Pancreas (tissue), 10 donors: ENCODE results near the gene SBF2. TPM values are rescaled to one million over a fixed set of nuclear protein-coding genes. Genes with fewer than 3 reads are reported as not detected.

Experiments used
- ATAC-seq, 4 donors: fragments of 200-7000 bp; cut with Tn5 transposase; one replicate each; pipeline versions ENCODE4 v1.8.0 to v1.9.1; 2020; ENCODE audit warnings: mild to moderate bottlenecking in 4 of 4, moderate library complexity in 4 of 4
- DNase-seq, 6 donors: peaks; one replicate each; pipeline ENCODE4 v3.0.0-alpha.2; 2020
- FAIRE-seq: peaks from 2 replicates; lab custom pipeline; 2012; peaks lifted over from hg19 to GRCh38; lab: Jason Lieb, UNC
- H3K27ac ChIP-seq, 4 donors: fragments of 200-600 bp; sonication (generic); 1 replicate in 3 of 4; 2 replicates in 1 of 4; pipeline versions ENCODE4 v1.5.0 to v1.8.0; 2020
- H3K27me3 ChIP-seq, 4 donors: fragments of 200-600 bp; one replicate each; pipeline ENCODE4 v1.8.0; 2021
- H3K36me3 ChIP-seq, 3 donors: fragments of 200-600 bp; sonication (generic) in 1 of 3; one replicate each; pipeline versions ENCODE4 v1.5.0 to v1.8.0; 2020 to 2021
- H3K4me1 ChIP-seq, 3 donors: fragments of 200-600 bp; one replicate each; pipeline ENCODE4 v1.8.0; 2021
- H3K4me3 ChIP-seq, 4 donors: fragments of 200-600 bp; sonication (generic) in 2 of 4; one replicate each; pipeline versions ENCODE4 v1.5.0 to v1.8.0; 2020 to 2021
- H3K9me3 ChIP-seq, 4 donors: fragments of 200-600 bp; one replicate each; pipeline ENCODE4 v1.8.0; 2021
- WGBS, 2 donors: extraction: QIAGEN DNeasy Blood & Tissue Kit; methylation state at CpG; one replicate each; pipeline ENCODE4 v1.1.7; 2013; 5-methylcytosine and 5-hydroxymethylcytosine counted together
- intact Hi-C, 3 donors: fragments of 100-400 bp; cut with DNase I; formaldehyde crosslinking; loops; one replicate each; pipeline versions ENCODE4 v1.11.1 to v1.14.2; 2022
- polyA plus RNA-seq, 2 donors: library from polyadenylated mRNA; stranded (reverse); fragments of 200-250 nt; gene quantifications; one replicate each; pipeline ENCODE4 v1.2.3, GENCODE V29; 2013
- total RNA-seq, 6 donors: library from RNA; stranded (reverse); fragmentation: NEBNext Ultra II Directional in 4 of 6; extraction: Animal tissue kit (Norgen Biotek cat#: 25700) in 4 of 6; gene quantifications; one replicate each; pipeline versions ENCODE4 v1.2.1 to v1.2.4, GENCODE V29; 2021 to 2023
- TF ChIP-seq, protein P1 (sequence below), 4 donors: fragments of 200-600 bp; sonication (generic) in 3 of 4; IDR thresholded peaks; one replicate each; pipeline versions ENCODE4 v1.5.0 to v1.8.0; 2021; ENCODE audit warnings: antibody characterized with exemption in 4 of 4
- donor health status: healthy with polysubstance abuse.
- donor health status: DM: no; HTN: no; CAD: no; lungs with moderate emphysema.
- donor health status: DM: no; HTN: no; CAD: no.
- donor health status: control.
- donor health status: control.
- donor health status: Bipolar disorder and iron deficiency.
- donor health status: DM: yes; HTN: yes; CAD: no.
- donor health status: DM: no; HTN: no; CAD: no.
- donor health status: DM: no; HTN: no; CAD: no.
- donor health status: DM: yes; HTN: yes; CAD: no.

Gene SBF2
- total and polyA plus RNA-seq, 8 donors = 4.6 to 21.8 (median 10.3) TPM

DNA sequence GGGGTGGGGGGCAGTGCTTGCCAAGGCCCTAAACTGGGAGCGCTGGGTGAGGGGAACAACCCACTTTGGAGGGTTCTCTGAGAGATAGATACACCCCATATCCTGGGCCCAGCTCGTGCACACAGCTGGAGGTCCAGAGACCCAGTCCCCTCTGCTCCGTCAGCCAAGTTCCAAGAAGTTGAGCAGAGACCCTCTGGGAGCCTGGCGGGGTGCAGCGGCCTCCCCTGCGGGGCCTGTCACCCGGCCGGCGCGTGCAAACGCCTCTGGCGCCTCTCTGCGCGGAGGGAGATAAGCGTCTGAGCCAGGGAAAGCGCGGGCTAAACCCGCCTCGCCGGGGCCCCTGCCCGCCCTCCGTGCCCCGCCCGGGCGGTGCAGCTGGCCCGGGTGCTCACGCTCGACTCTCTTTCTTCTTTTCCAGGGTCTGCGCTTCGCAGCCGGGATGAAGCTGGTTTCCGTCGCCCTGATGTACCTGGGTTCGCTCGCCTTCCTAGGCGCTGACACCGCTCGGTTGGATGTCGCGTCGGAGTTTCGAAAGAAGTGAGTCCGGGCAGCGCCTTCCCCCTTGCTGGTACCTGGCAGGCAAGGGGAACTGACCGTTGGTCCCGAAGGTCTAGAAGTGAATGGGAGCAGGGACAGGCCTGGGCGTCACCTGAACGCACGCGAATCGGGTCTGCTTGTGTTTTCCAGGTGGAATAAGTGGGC, 11.4 kb upstream of the SBF2 start:
- FAIRE-seq (no peak), ATAC-seq (peak in 3 of 4 donors; percentile 8 to 16 (median 8)), DNase-seq (peak in 4 of 6 donors; percentile 19 to 78 (median 59))
- Histone ChIP-seq H3K4me1 (peaks cover 9 to 45% (median 21%) of the 10 kb centered on the region in 3 donors), H3K36me3 (no peaks in the 10 kb centered on the region), H3K9me3 (no peaks in the 10 kb centered on the region), H3K27ac (peak overlapping the region in 2 of 4 donors; percentile 93 to 94), H3K27me3 (no peaks in the 10 kb centered on the region), H3K4me3 (peak overlapping the region; percentile 40 to 84 (median 50))
- TF ChIP-seq, protein P1, sequence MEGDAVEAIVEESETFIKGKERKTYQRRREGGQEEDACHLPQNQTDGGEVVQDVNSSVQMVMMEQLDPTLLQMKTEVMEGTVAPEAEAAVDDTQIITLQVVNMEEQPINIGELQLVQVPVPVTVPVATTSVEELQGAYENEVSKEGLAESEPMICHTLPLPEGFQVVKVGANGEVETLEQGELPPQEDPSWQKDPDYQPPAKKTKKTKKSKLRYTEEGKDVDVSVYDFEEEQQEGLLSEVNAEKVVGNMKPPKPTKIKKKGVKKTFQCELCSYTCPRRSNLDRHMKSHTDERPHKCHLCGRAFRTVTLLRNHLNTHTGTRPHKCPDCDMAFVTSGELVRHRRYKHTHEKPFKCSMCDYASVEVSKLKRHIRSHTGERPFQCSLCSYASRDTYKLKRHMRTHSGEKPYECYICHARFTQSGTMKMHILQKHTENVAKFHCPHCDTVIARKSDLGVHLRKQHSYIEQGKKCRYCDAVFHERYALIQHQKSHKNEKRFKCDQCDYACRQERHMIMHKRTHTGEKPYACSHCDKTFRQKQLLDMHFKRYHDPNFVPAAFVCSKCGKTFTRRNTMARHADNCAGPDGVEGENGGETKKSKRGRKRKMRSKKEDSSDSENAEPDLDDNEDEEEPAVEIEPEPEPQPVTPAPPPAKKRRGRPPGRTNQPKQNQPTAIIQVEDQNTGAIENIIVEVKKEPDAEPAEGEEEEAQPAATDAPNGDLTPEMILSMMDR (IDR thresholded peaks at IDR 0.05) = no peak
- intact Hi-C loops = loop anchor here in 2 of 3 donors (5.0 kb wide), 2 partner anchors 93 to 98 kb away; no protein-coding TSS in a partner anchor
- 1% methylated on average over 51 of the region's 51 CpGs for WGBS, 2 donors

DNA sequence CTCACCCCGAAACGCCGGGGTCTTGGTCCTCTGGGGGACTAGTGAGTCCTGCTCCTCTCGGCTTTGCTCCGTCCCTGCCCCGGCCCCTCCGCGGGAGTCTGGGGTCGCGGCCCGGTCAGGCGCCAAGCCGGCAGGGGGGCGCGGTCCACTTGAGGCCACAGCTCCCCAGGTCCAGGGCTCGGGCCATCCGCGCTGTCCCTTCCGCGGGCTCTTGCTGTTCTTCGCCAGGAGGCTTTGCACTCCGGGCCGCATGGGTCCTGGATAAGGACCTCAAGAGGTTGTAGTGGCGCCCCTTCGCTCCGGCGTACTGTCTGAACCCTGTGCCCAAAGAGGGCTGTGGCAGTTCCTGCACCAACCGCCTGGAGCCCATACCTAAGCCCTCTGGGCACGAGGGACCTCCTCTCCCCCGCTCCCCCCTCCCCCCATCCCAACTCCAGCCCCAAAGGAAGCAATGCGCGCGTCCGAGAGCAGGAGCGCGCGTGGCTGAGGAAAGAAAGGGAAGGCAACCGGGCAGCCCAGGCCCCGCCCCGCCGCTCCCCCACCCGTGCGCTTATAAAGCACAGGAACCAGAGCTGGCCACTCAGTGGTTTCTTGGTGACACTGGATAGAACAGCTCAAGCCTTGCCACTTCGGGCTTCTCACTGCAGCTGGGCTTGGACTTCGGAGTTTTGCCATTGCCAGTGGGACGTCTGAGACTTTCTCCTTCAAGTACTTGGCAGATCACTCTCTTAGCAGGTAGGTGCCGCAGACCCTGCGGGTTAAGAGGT, 10.7 kb upstream of the SBF2 start, which contains the start of gene ADM:
Gene ADM, plus strand, starts transcription at position 579 of the 767 bp plus-strand sequence. CDS start 628 bp downstream, outside the sequence.
- intact Hi-C loops = loop anchor here in 2 of 3 donors (5.0 kb wide), 2 partner anchors 92 to 97 kb away; no protein-coding TSS in a partner anchor
- DNase-seq (peak; percentile 70 to 87 (median 84)), FAIRE-seq (no peak), ATAC-seq (peak; percentile 47 to 58 (median 54))
- H3K9me3 ChIP-seq = no peaks in the 10 kb centered on the region
- 1 to 2% methylated on average over 43 to 48 of the region's 48 CpGs for WGBS, 2 donors
- H3K4me3 ChIP-seq = peak within 1 kb of the TSS; percentile 40 to 84 (median 53)
- TF ChIP-seq, protein P1 (IDR thresholded peaks at IDR 0.05) = peak; percentile 18 to 47 (median 39)
- H3K4me1 ChIP-seq = peaks cover 6 to 40% (median 15%) of the 10 kb centered on the region in 3 donors
- H3K27ac ChIP-seq = peak within 1 kb of the TSS; percentile 54 to 94 (median 81)
- H3K27me3 ChIP-seq = no peaks in the 10 kb centered on the region
- H3K36me3 ChIP-seq = no peaks in the 10 kb centered on the region

DNA sequence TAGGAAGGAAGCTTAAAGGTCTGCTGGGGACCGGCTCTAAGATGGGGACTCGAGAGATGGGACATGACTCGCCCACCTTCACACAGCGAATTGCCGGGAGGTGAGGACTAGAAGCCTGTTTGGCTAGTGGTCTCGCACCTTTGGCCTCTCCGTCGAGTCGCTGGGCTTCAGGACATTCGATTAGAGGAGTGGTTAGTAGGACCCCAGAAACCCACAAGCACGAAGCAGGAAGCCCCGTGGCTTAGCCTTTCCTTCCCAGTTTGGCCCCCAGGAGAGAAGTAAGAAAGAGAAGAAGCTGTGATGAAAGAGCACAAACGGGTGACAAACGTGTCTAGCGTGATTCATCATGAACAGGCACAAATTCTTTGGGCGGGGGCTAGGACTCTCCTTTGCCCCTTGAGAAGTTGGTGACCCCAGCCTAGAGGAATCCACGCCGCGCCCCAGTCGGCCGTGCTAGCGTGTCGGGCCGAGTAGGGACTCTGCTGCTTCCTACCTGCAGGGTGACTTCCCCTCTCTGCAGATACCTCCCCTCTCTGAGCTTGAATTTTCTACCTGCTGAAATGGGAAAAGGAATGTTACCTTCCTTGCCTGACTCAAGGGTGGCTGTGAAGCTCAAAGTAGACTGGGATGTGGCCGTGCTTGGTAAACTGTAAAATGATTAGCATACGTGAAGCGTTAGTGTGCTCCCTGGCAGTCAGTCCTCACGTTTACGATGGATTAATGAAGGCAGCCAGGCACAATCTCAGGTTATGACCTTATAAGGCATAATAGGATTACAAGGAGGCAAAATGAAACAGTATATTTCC, 9.7 kb upstream of the SBF2 start:
- peak in 3 of 4 donors; percentile 1 to 3 (median 1) for ATAC-seq
- peak in 5 of 6 donors; percentile 13 to 68 (median 40) for DNase-seq
- Histone ChIP-seq H3K4me1 (peaks cover 0 to 31% (median 6%) of the 10 kb centered on the region in 3 donors), H3K27ac (peak overlapping the region; percentile 54 to 94 (median 81)), H3K4me3 (peak overlapping the region; percentile 53 to 84 (median 56)), H3K27me3 (no peaks in the 10 kb centered on the region), H3K36me3 (no peaks in the 10 kb centered on the region), H3K9me3 (no peaks in the 10 kb centered on the region)
- 13 to 21% methylated on average over 29 of the region's 29 CpGs for WGBS, 2 donors
- FAIRE-seq = no peak
- intact Hi-C loops = no loop called here
- TF ChIP-seq, protein P1 (IDR thresholded peaks at IDR 0.05) = no peak

DNA sequence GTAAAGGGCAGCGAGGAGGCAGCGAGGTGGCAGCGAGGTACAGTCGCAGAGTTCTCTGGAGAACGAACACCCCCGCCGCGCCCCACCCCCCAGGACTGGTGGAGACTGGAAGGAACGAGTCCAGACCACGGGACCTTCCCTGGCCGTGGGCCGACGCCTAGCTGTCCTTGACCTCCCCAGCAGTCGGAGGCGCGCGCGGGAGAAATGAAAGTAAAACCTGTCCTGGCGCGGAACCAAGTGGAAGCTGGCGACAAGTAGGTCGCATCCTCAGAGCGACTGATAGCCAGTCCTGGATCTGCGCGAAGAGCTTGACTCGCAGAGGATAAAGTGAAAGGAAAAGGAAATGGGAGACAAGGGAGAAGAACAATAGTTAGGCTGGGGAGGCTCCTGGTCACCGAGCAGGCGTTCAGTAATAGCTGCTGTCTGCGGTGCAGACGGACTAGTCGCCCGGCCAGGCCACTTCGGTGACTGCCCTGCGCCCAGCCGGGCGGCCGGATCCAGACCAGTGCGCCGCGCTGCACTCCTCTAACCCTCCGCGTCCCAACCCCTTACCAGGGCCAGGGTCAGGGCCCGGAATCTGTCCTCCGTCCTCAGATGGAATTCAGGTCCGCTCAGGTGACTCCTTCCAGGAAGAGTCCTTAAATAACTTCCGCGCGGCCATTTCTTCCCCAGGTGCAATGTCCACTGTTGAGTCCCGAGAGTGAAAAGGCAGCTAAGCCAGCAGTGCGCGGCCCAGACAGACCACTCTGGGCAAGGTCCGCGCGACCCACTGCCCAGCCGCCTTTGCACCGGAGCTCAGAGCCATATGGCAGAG, 8.9 kb upstream of the SBF2 start:
- H3K4me1 ChIP-seq = peaks cover 0 to 25% (median 0%) of the 10 kb centered on the region in 3 donors
- TF ChIP-seq, protein P1 (IDR thresholded peaks at IDR 0.05) = no peak

More for the DNA sequence above, 8.9 kb upstream of the SBF2 start:
- intact Hi-C loops = no loop called here
- no peak for FAIRE-seq
- H3K4me3 ChIP-seq = peak overlapping the region; percentile 53 to 84 (median 56)
- H3K27me3 ChIP-seq = no peaks in the 10 kb centered on the region
- WGBS, 2 donors = 1% methylated on average over 56 of the region's 56 CpGs
- peak; percentile 30 to 46 (median 40) for ATAC-seq
- peak overlapping the region; percentile 53 to 94 (median 81) for H3K27ac ChIP-seq
- DNase-seq = peak; percentile 78 to 93 (median 88)
- no peaks in the 10 kb centered on the region for H3K36me3 ChIP-seq
- no peaks in the 10 kb centered on the region for H3K9me3 ChIP-seq
